ENCODE measurements around the gene TBPL1.

The TBPL1 gene

DNA sequence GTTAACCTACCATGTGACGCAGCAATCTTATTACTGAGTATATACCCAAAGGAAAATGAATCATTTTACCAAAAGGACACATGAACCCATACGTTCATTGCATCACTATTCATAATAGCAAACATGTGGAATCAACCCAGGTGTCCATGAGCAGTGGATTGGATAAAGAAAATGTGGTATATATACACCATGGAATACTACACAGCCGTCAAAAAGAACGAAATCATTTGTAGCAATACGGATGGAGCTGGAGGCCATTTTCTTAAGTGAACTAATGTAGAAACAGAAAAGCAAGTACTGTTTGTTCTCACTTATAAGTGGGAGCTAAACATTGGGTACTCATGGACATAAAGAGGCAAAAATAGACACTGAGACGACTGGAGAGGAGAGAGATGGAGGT is 44.2 kb downstream of the TBPL1 start:
- H3K36me3 ChIP-seq (ENCODE audit: control insufficient read depth in 1 of 2, insufficient read depth in 2 of 2, low read length in 2 of 2), result no peaks in the 10 kb centered on the region
- no peak overlapping the region for H3K27ac ChIP-seq (ENCODE audit: low read length)
- no peak overlapping the region for H3K4me3 ChIP-seq (ENCODE audit: low read depth in 1 of 2, low read length in 2 of 2)
- no peaks in the 10 kb centered on the region for H3K27me3 ChIP-seq (ENCODE audit: low read depth, low read length)
- H3K4me1 ChIP-seq (ENCODE audit: control insufficient read depth in 1 of 2, insufficient read depth in 2 of 2, low read length in 2 of 2), result peaks cover 0 to 9% of the 10 kb centered on the region in 2 donors
- no peaks in the 10 kb centered on the region for H3K9me3 ChIP-seq (ENCODE audit: control insufficient read depth in 1 of 2, low read length in 2 of 2)

DNA sequence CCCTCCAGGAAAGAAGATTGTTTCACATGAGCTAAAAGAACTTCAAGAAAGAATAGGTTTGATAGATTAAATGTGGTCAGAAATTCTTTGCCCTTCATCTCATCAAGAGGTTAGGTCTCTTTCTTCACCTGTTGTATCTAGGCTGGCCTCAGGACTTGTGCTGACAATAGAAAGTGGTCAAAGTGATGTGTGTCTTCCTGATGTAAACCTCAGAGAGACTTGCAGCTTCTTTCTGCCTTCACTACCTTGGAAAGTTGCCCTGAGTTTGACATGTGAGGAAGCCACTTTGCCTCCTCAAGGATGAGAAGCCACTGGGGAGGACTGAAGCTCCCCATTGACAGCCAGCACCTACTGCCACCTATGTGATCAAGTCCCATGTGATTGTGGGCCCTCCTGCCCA is 46.3 kb downstream of the TBPL1 start:
- H3K4me1 ChIP-seq (ENCODE audit: control insufficient read depth in 1 of 2, insufficient read depth in 2 of 2, low read length in 2 of 2), result no peaks in the 10 kb centered on the region
- no peak overlapping the region for H3K27ac ChIP-seq (ENCODE audit: low read length)
- H3K4me3 ChIP-seq (ENCODE audit: low read depth in 1 of 2, low read length in 2 of 2), result no peak overlapping the region
- H3K9me3 ChIP-seq (ENCODE audit: control insufficient read depth in 1 of 2, low read length in 2 of 2), result no peaks in the 10 kb centered on the region
- no peaks in the 10 kb centered on the region for H3K36me3 ChIP-seq (ENCODE audit: control insufficient read depth in 1 of 2, insufficient read depth in 2 of 2, low read length in 2 of 2)
- H3K27me3 ChIP-seq (ENCODE audit: low read depth, low read length), result no peaks in the 10 kb centered on the region

DNA sequence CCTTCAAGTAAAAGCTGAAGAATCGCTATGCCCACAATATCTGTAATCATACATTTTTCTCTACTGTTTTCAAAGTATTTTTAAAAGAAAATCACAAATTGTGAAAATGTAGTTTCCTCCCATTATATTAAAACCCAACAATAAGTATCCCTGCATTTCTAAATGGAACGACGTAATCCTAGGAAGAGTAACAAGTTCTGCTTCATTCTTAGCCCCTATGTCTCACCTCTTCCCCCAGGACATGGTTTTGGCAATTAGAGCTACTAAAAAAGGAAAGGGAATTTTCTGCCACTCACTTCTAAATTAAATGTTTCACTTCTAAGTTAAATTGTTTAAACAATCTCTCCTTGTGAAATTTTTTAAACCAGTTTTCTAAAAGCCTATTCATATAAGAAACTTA is 47.4 kb downstream of the TBPL1 start:
- H3K36me3 ChIP-seq (ENCODE audit: control insufficient read depth in 1 of 2, insufficient read depth in 2 of 2, low read length in 2 of 2), result no peaks in the 10 kb centered on the region
- no peak overlapping the region for H3K27ac ChIP-seq (ENCODE audit: low read length)
- no peaks in the 10 kb centered on the region for H3K4me1 ChIP-seq (ENCODE audit: control insufficient read depth in 1 of 2, insufficient read depth in 2 of 2, low read length in 2 of 2)
- no peaks in the 10 kb centered on the region for H3K27me3 ChIP-seq (ENCODE audit: low read depth, low read length)
- H3K4me3 ChIP-seq (ENCODE audit: low read depth in 1 of 2, low read length in 2 of 2), result no peak overlapping the region
- H3K9me3 ChIP-seq (ENCODE audit: control insufficient read depth in 1 of 2, low read length in 2 of 2), result no peaks in the 10 kb centered on the region

DNA sequence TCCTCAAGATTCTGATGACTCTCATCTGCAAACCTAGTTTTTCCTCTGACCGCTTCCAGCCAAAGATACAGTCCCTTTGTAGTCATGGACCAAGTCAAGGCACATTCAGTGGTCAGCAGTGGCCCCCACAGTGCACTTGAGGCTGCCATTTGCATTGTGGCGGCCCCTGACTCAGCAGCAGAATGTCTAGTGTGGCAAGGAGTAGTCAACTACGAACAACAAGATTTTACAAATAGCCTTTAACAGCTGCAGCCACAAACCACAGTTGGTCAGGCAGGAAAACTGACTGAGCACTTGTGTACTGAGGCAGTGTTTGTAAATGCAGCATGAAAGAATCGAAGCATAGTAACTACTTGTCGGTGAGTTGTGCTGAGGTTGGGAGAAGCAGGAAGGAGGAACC is 49.8 kb downstream of the TBPL1 start:
- H3K9me3 ChIP-seq (ENCODE audit: control insufficient read depth in 1 of 2, low read length in 2 of 2), result no peaks in the 10 kb centered on the region
- H3K27me3 ChIP-seq (ENCODE audit: low read depth, low read length), result no peaks in the 10 kb centered on the region
- H3K4me1 ChIP-seq (ENCODE audit: control insufficient read depth in 1 of 2, insufficient read depth in 2 of 2, low read length in 2 of 2), result no peaks in the 10 kb centered on the region
- H3K36me3 ChIP-seq (ENCODE audit: control insufficient read depth in 1 of 2, insufficient read depth in 2 of 2, low read length in 2 of 2), result no peaks in the 10 kb centered on the region
- H3K4me3 ChIP-seq (ENCODE audit: low read depth in 1 of 2, low read length in 2 of 2), result no peak overlapping the region
- H3K27ac ChIP-seq (ENCODE audit: low read length), result no peak overlapping the region

DNA sequence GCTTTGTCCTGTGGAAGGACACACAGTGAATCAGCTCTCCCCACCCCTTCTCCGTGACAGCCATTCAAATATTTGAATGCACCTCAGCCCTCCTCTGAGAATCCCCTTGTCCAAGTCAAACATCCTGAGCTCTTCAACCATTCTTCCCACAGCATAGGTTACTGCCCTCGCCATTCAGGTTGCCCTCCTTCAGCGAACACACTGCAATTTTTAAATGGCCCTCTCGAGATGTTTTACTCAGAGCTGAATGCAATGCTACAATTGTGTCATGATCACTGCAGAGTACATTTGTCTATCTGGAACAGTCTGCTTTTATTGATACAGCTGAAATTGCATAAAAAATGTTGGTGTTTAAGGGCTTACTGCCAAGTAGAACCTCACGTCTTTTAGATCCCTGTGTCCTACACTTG is 50.5 kb downstream of the TBPL1 start:
- H3K27me3 ChIP-seq (ENCODE audit: low read depth, low read length), result no peaks in the 10 kb centered on the region
- no peaks in the 10 kb centered on the region for H3K36me3 ChIP-seq (ENCODE audit: control insufficient read depth in 1 of 2, insufficient read depth in 2 of 2, low read length in 2 of 2)
- no peak overlapping the region for H3K4me3 ChIP-seq (ENCODE audit: low read depth in 1 of 2, low read length in 2 of 2)
- H3K9me3 ChIP-seq (ENCODE audit: control insufficient read depth in 1 of 2, low read length in 2 of 2), result no peaks in the 10 kb centered on the region
- no peaks in the 10 kb centered on the region for H3K4me1 ChIP-seq (ENCODE audit: control insufficient read depth in 1 of 2, insufficient read depth in 2 of 2, low read length in 2 of 2)
- H3K27ac ChIP-seq (ENCODE audit: low read length), result no peak overlapping the region

DNA sequence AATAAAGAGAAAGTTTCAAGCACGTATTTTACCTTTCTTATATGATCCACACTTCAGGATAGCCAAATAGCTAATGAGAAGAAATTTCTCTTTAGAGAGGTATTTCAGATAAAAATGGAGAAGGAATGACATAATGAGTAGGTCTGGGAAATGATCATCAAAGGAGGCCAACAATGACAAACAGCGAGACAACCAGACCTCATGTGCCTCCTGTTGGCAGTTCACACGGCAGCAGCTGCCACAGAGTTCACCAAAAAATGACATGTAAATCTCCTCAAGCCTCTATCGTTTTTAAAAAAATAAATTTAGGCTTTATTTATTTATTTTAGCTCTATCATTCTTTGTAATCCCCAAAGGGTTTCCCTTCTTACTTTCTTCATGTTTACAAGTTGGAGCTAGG is 51.7 kb downstream of the TBPL1 start:
- Histone ChIP-seq H3K9me3 (ENCODE audit: control insufficient read depth in 1 of 2, low read length in 2 of 2) (no peaks in the 10 kb centered on the region), H3K4me3 (ENCODE audit: low read depth in 1 of 2, low read length in 2 of 2) (no peak overlapping the region), H3K4me1 (ENCODE audit: control insufficient read depth in 1 of 2, insufficient read depth in 2 of 2, low read length in 2 of 2) (no peaks in the 10 kb centered on the region), H3K27me3 (ENCODE audit: low read depth, low read length) (no peaks in the 10 kb centered on the region), H3K36me3 (ENCODE audit: control insufficient read depth in 1 of 2, insufficient read depth in 2 of 2, low read length in 2 of 2) (no peaks in the 10 kb centered on the region), H3K27ac (ENCODE audit: low read length) (no peak overlapping the region)

DNA sequence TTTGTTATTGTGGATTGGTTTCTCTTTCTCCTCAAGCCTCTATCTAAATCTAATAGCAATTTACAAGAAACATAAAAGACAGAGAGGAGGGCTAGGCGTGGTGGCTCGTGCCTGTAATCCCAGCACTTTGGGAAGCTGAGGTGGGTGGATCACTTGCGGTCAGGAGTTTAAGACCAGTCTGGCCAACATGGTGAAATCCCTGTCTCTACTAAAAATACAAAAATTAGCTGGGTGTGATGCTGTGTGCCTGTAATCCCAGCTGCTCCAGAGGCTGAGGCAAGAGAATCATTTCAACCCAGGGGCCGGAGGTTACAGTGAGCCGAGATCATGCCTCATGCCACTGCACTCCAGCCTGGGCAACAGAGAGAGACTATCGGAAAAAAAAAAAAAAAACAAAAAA is 52.8 kb downstream of the TBPL1 start:
- Histone ChIP-seq H3K36me3 (ENCODE audit: control insufficient read depth in 1 of 2, insufficient read depth in 2 of 2, low read length in 2 of 2) (no peaks in the 10 kb centered on the region), H3K9me3 (ENCODE audit: control insufficient read depth in 1 of 2, low read length in 2 of 2) (no peaks in the 10 kb centered on the region), H3K4me1 (ENCODE audit: control insufficient read depth in 1 of 2, insufficient read depth in 2 of 2, low read length in 2 of 2) (no peaks in the 10 kb centered on the region), H3K4me3 (ENCODE audit: low read depth in 1 of 2, low read length in 2 of 2) (no peak overlapping the region), H3K27ac (ENCODE audit: low read length) (no peak overlapping the region), H3K27me3 (ENCODE audit: low read depth, low read length) (no peaks in the 10 kb centered on the region)

DNA sequence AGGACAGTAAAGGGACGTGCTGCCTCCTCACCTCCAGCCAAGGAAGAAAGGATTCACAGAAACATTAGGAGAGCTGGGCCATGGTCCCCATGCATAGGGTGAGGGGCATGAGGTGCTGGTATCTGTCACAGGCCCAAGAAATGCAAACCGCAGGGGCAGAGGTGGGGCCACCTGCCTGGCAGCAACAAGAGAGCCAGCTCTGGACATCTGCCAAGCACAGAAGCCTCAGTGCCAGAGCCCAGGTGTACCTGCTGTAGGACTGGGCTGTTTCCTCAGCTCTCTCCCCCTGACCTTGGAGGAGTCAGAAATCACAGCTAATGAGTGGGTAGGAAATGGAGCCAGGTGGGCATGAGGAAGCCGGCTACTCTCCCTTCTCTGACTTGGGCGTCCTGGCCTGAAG is 54.1 kb downstream of the TBPL1 start:
- H3K4me3 ChIP-seq (ENCODE audit: low read depth in 1 of 2, low read length in 2 of 2), result no peak overlapping the region
- H3K4me1 ChIP-seq (ENCODE audit: control insufficient read depth in 1 of 2, insufficient read depth in 2 of 2, low read length in 2 of 2), result no peaks in the 10 kb centered on the region
- H3K36me3 ChIP-seq (ENCODE audit: control insufficient read depth in 1 of 2, insufficient read depth in 2 of 2, low read length in 2 of 2), result no peaks in the 10 kb centered on the region
- H3K27me3 ChIP-seq (ENCODE audit: low read depth, low read length), result no peaks in the 10 kb centered on the region
- H3K9me3 ChIP-seq (ENCODE audit: control insufficient read depth in 1 of 2, low read length in 2 of 2), result no peaks in the 10 kb centered on the region
- no peak overlapping the region for H3K27ac ChIP-seq (ENCODE audit: low read length)

DNA sequence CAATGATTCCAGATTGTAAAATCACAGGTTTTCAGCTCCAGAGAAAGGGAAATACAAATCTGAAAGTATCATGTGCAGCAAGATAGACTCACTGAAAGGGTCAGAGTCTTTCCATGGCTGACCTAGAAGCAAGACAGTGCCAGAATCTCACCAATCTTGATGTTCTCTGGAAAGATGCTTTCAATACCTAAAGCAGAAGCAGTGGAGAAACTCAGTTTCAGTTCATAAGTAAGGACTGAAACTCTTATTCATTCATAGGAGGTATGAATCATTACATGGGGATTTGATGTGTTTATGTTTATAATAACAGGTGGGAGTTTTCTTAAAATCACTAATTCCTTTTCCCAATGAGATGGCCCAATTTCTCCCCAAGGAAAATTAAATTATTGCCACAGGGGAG is 56.9 kb downstream of the TBPL1 start:
- Histone ChIP-seq H3K36me3 (ENCODE audit: control insufficient read depth in 1 of 2, insufficient read depth in 2 of 2, low read length in 2 of 2) (no peaks in the 10 kb centered on the region), H3K4me1 (ENCODE audit: control insufficient read depth in 1 of 2, insufficient read depth in 2 of 2, low read length in 2 of 2) (no peaks in the 10 kb centered on the region), H3K27me3 (ENCODE audit: low read depth, low read length) (no peaks in the 10 kb centered on the region), H3K27ac (ENCODE audit: low read length) (no peak overlapping the region), H3K9me3 (ENCODE audit: control insufficient read depth in 1 of 2, low read length in 2 of 2) (no peaks in the 10 kb centered on the region), H3K4me3 (ENCODE audit: low read depth in 1 of 2, low read length in 2 of 2) (no peak overlapping the region)

DNA sequence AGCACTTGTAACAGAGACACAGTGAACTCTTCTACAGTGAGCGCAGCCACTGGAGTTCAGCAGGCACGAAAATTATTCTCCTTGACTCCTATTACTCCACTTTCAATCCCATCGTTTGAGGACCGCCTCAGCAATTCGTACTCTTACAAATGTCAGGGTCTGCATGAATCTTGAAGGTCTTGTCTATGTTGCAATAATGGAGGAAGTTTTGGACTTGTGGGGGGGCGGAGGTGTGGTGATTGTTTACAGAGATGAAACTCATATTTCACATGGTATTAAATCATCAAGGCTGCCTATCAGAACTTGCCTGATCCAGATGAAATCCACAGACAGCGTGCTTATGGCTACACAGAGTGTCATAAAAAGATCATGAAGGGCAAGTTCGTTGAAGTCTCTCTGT is 57.4 kb downstream of the TBPL1 start:
- no peaks in the 10 kb centered on the region for H3K9me3 ChIP-seq (ENCODE audit: control insufficient read depth in 1 of 2, low read length in 2 of 2)
- H3K4me3 ChIP-seq (ENCODE audit: low read depth in 1 of 2, low read length in 2 of 2), result no peak overlapping the region
- no peaks in the 10 kb centered on the region for H3K27me3 ChIP-seq (ENCODE audit: low read depth, low read length)
- H3K4me1 ChIP-seq (ENCODE audit: control insufficient read depth in 1 of 2, insufficient read depth in 2 of 2, low read length in 2 of 2), result no peaks in the 10 kb centered on the region
- H3K27ac ChIP-seq (ENCODE audit: low read length), result no peak overlapping the region
- no peaks in the 10 kb centered on the region for H3K36me3 ChIP-seq (ENCODE audit: control insufficient read depth in 1 of 2, insufficient read depth in 2 of 2, low read length in 2 of 2)

DNA sequence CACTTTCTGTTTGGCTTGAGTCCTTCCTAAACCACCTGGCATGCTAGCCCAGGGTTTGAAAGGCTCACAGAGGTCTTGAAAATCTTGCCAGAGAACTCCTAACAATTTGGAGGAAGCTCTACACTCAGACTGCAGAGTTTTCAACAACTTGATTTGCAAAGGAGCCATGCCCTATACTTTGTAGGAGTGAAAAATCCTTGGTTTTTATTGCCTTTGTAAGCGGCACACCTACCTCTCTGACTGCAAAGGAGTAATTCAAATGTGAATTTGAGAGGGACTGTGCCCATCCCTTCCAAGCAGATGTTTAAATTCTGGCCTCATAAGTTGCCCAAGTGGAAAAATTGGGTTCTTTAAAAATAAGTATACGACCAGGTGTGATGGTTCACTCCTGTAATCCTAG is 58.0 kb downstream of the TBPL1 start:
- no peaks in the 10 kb centered on the region for H3K4me1 ChIP-seq (ENCODE audit: control insufficient read depth in 1 of 2, insufficient read depth in 2 of 2, low read length in 2 of 2)
- H3K9me3 ChIP-seq (ENCODE audit: control insufficient read depth in 1 of 2, low read length in 2 of 2), result no peaks in the 10 kb centered on the region
- no peaks in the 10 kb centered on the region for H3K36me3 ChIP-seq (ENCODE audit: control insufficient read depth in 1 of 2, insufficient read depth in 2 of 2, low read length in 2 of 2)
- no peak overlapping the region for H3K4me3 ChIP-seq (ENCODE audit: low read depth in 1 of 2, low read length in 2 of 2)
- no peak overlapping the region for H3K27ac ChIP-seq (ENCODE audit: low read length)
- H3K27me3 ChIP-seq (ENCODE audit: low read depth, low read length), result no peaks in the 10 kb centered on the region

DNA sequence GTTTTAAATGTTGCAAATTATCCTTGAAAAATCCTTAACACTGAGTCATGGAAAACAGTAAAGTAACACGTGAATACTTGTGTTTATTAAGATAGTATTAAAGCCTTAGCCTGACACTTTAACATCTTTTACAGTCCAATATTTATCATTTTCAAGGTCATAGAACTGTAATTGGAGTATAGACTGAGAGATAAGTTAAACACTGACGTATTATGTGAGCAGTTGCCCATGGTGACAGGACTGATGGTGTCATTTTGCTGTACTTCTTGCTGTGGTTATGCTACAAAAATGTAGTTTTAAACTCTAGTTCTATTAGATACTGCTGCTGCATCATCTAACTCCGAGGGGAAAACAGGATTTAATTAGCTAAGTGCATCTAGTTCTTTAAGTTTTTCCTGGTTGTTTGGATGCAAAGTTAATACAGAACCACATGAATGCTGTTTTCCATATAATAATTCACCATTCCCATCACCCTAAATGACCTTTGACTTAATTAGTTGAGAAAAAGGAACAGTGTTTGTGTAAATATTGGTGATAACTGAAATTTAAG is 61.6 kb downstream of the TBPL1 start:
- no peak overlapping the region for H3K4me3 ChIP-seq (ENCODE audit: low read depth in 1 of 2, low read length in 2 of 2)
- H3K27ac ChIP-seq (ENCODE audit: low read length), result no peak overlapping the region

More for the DNA sequence above, 61.6 kb downstream of the TBPL1 start:
- H3K36me3 ChIP-seq (ENCODE audit: control insufficient read depth in 1 of 2, insufficient read depth in 2 of 2, low read length in 2 of 2), result no peaks in the 10 kb centered on the region
- H3K27me3 ChIP-seq (ENCODE audit: low read depth, low read length), result no peaks in the 10 kb centered on the region
- H3K4me1 ChIP-seq (ENCODE audit: control insufficient read depth in 1 of 2, insufficient read depth in 2 of 2, low read length in 2 of 2), result peaks cover 0 to 3% of the 10 kb centered on the region in 2 donors
- no peaks in the 10 kb centered on the region for H3K9me3 ChIP-seq (ENCODE audit: control insufficient read depth in 1 of 2, low read length in 2 of 2)
